Transverse colon (tissue), 4 donors: ENCODE measurements around the gene SAAL1.

Experiments
- CTCF ChIP-seq, 5 experiments: fragments of 200-600 bp in 3 of 5; fragments of 450-650 bp in 2 of 5; sonication (generic) in 3 of 5; IDR thresholded peaks; 1 replicate in 2 of 5; 2 replicates in 3 of 5; pipeline ENCODE4 v1.5.1; 2016 to 2017; ENCODE audit warnings: antibody characterized with exemption in 5 of 5, inconsistent platforms in 3 of 5, mild to moderate bottlenecking in 2 of 5, moderate library complexity in 1 of 5
- EP300 ChIP-seq: sonication (generic); formaldehyde crosslinking; IDR thresholded peaks from one replicate; pipeline ENCODE4 v1.6.1; 2017; ENCODE audit warnings: antibody characterized with exemption, low read depth
- POLR2A ChIP-seq: fragments of 450-650 bp; IDR thresholded peaks from one replicate; pipeline ENCODE4 v1.6.1; 2016; ENCODE audit warnings: antibody characterized with exemption, mild to moderate bottlenecking, moderate library complexity
- POLR2AphosphoS5 ChIP-seq, 3 donors: sonication (generic); formaldehyde crosslinking; IDR thresholded peaks; one replicate each; pipeline ENCODE4 v1.6.1; 2016; ENCODE audit warnings: antibody characterized with exemption in 3 of 3

GRCh38 chr11:18071098-18071705 lies 34.7 kb downstream of the SAAL1 start:
- no peak for TF ChIP-seq POLR2A
- no peak for TF ChIP-seq CTCF (IDR thresholded peaks at IDR 0.05)
- no peak for TF ChIP-seq EP300
- TF ChIP-seq POLR2AphosphoS5 (IDR thresholded peaks at IDR 0.05) = no peak
